ENCODE data around the gene TSPAN5.

TSPAN5 gene

GRCh38 chr4:98656443-98656842 lies 2.0 kb downstream of the TSPAN5 start:
- Histone ChIP-seq H2AFZ (ENCODE audit: low read length) (no peak overlapping the region), H3K4me1 (ENCODE audit: insufficient read depth, low read length, poor library complexity, severe bottlenecking) (peaks cover 53% of the 10 kb centered on the region), H3K36me3 (ENCODE audit: insufficient read depth, low read length) (no peaks in the 10 kb centered on the region), H3K9me3 (ENCODE audit: insufficient read depth, low read depth, low read length) (no peaks in the 10 kb centered on the region), H3K27me3 (ENCODE audit: insufficient read depth, low read length, poor library complexity, severe bottlenecking) (no peaks in the 10 kb centered on the region), H3K4me3 (ENCODE audit: low read length, poor library complexity, severe bottlenecking) (peak overlapping the region; percentile 80), H3F3A (ENCODE audit: low read depth) (no peaks in the 10 kb centered on the region), H3K9ac (ENCODE audit: low read depth, low read length, poor library complexity, severe bottlenecking) (peak overlapping the region; percentile 71), H3K79me2 (ENCODE audit: insufficient read depth, low read length) (peaks cover 61% of the 10 kb centered on the region), H3K4me2 (ENCODE audit: low read depth, low read length, poor library complexity, severe bottlenecking) (peak overlapping the region; percentile 69), H4K20me1 (ENCODE audit: insufficient read depth, low read length, poor library complexity, severe bottlenecking) (peaks cover 15% of the 10 kb centered on the region), H3K9me2 (replicated peaks; ENCODE audit: low read depth, low read length) (no peaks in the 10 kb centered on the region)
- TF ChIP-seq CTCF (conservative IDR thresholded peaks at IDR 0.05; ENCODE audit: low read length) (no peak), EZH2phosphoT487 (IDR thresholded peaks at IDR 0.05; ENCODE audit: borderline replicate concordance) (no peak)

GRCh38 chr4:98653890-98654867 lies 4.2 kb downstream of the TSPAN5 start:
- peak overlapping the region; percentile 9 for H3K4me3 ChIP-seq (ENCODE audit: low read length, poor library complexity, severe bottlenecking)
- H3K9me3 ChIP-seq (ENCODE audit: insufficient read depth, low read depth, low read length), result no peaks in the 10 kb centered on the region
- no peaks in the 10 kb centered on the region for H3K27me3 ChIP-seq (ENCODE audit: insufficient read depth, low read length, poor library complexity, severe bottlenecking)
- H3K36me3 ChIP-seq (ENCODE audit: insufficient read depth, low read length), result no peaks in the 10 kb centered on the region
- H3F3A ChIP-seq (ENCODE audit: low read depth), result no peaks in the 10 kb centered on the region
- peak overlapping the region; percentile 69 for H3K4me2 ChIP-seq (ENCODE audit: low read depth, low read length, poor library complexity, severe bottlenecking)
- peaks cover 75% of the 10 kb centered on the region for H3K79me2 ChIP-seq (ENCODE audit: insufficient read depth, low read length)
- no peaks in the 10 kb centered on the region for H3K9me2 ChIP-seq (replicated peaks; ENCODE audit: low read depth, low read length)
- peaks cover 46% of the 10 kb centered on the region for H3K4me1 ChIP-seq (ENCODE audit: insufficient read depth, low read length, poor library complexity, severe bottlenecking)
- H2AFZ ChIP-seq (ENCODE audit: low read length), result no peak overlapping the region
- H4K20me1 ChIP-seq (ENCODE audit: insufficient read depth, low read length, poor library complexity, severe bottlenecking), result peaks cover 15% of the 10 kb centered on the region
- no peak overlapping the region for H3K9ac ChIP-seq (ENCODE audit: low read depth, low read length, poor library complexity, severe bottlenecking)
- TF ChIP-seq CTCF (conservative IDR thresholded peaks at IDR 0.05; ENCODE audit: low read length), result no peak
- no peak for TF ChIP-seq EZH2phosphoT487 (IDR thresholded peaks at IDR 0.05; ENCODE audit: borderline replicate concordance)

- Histone ChIP-seq H3K4me2 (ENCODE audit: low read depth, low read length, poor library complexity, severe bottlenecking) (peak overlapping the region; percentile 69), H3K36me3 (ENCODE audit: insufficient read depth, low read length) (no peaks in the 10 kb centered on the region), H3K9me3 (ENCODE audit: insufficient read depth, low read depth, low read length) (no peaks in the 10 kb centered on the region), H3K9ac (ENCODE audit: low read depth, low read length, poor library complexity, severe bottlenecking) (no peak overlapping the region), H3K4me3 (ENCODE audit: low read length, poor library complexity, severe bottlenecking) (peak overlapping the region; percentile 10), H3K27me3 (ENCODE audit: insufficient read depth, low read length, poor library complexity, severe bottlenecking) (no peaks in the 10 kb centered on the region), H3K79me2 (ENCODE audit: insufficient read depth, low read length) (peaks cover 82% of the 10 kb centered on the region), H2AFZ (ENCODE audit: low read length) (no peak overlapping the region), H3K9me2 (replicated peaks; ENCODE audit: low read depth, low read length) (no peaks in the 10 kb centered on the region), H3F3A (ENCODE audit: low read depth) (no peaks in the 10 kb centered on the region), H4K20me1 (ENCODE audit: insufficient read depth, low read length, poor library complexity, severe bottlenecking) (peaks cover 15% of the 10 kb centered on the region), H3K4me1 (ENCODE audit: insufficient read depth, low read length, poor library complexity, severe bottlenecking) (peaks cover 41% of the 10 kb centered on the region)
- no peak for TF ChIP-seq CTCF (conservative IDR thresholded peaks at IDR 0.05; ENCODE audit: low read length)
- TF ChIP-seq EZH2phosphoT487 (IDR thresholded peaks at IDR 0.05; ENCODE audit: borderline replicate concordance), result no peak
Measured at GRCh38 chr4:98652996-98653395, 5.4 kb downstream of the TSPAN5 start.
